ENCODE data around the gene FBLN2. TPM values are rescaled to one million over a fixed set of nuclear protein-coding genes. Genes with fewer than 3 reads are reported as not detected.

The FBLN2 gene
- total RNA-seq, 2 experiments from 2014 or later = 0.15 to 0.55 TPM

DNA sequence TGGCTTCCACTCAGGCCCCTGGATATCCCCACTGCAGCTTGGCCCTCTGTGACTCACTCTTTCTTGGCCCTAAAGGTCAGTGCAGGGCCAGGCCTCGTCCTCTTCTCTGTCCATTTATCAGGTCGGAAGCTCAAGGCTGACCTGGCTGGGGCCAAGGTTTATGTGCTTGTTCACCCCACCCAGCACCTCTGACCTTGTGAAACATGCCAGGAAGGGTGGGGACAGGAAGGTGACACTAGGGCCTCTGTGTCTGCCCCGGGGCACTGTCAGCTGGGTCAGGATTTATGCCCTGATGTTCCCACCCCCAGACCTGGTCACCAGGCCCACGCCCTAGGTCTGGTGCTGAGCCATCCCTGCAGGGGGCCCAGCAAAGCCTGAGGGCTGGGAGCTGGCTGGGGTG, 103.8 kb downstream of the FBLN2 start:
- POLR2A ChIA-PET = no interaction called here
- CTCF ChIA-PET = interaction anchor here (1.6 to 6.2 kb wide), 3 partner anchors 149 to 561 kb away, joined by 3 to 114 read pairs (median 5); no protein-coding TSS in a partner anchor

DNA sequence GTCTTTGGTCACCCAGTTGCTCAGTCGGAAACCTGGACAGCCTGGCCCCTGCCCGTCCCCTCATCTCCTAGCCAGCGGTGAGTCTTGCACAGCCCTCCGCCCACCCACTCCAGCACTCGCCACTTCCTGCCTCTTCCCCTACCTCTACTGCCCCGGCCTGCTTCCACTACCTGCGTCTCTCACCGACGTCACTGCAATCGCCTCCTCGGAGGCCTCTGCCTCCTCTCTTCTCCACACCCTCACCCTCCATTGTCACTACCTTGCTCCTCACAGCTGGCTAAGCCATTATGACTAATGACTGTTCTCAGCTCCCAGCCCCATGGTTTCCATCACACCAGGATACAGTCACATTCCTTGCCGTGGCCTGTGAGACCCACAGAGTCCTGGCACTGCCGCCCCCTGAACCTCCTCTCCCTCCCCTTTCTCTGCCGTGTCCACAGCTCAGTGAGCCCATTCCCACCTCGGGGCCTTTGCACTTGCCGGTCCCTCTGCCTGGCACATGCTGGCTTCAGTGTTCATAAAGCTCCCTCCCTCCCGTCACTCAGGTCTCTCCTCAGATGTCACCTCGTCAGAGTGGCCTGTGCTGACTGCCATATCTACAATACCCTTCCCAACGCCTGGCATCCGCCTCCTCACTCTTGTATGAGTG, 104.8 kb downstream of the FBLN2 start:
- ChIA-PET CTCF (interaction anchor here (0.8 to 6.2 kb wide), 5 partner anchors 150 to 562 kb away, joined by 3 to 114 read pairs (median 3); partner anchors contain the start of gene WNT7A), POLR2A (no interaction called here)

DNA sequence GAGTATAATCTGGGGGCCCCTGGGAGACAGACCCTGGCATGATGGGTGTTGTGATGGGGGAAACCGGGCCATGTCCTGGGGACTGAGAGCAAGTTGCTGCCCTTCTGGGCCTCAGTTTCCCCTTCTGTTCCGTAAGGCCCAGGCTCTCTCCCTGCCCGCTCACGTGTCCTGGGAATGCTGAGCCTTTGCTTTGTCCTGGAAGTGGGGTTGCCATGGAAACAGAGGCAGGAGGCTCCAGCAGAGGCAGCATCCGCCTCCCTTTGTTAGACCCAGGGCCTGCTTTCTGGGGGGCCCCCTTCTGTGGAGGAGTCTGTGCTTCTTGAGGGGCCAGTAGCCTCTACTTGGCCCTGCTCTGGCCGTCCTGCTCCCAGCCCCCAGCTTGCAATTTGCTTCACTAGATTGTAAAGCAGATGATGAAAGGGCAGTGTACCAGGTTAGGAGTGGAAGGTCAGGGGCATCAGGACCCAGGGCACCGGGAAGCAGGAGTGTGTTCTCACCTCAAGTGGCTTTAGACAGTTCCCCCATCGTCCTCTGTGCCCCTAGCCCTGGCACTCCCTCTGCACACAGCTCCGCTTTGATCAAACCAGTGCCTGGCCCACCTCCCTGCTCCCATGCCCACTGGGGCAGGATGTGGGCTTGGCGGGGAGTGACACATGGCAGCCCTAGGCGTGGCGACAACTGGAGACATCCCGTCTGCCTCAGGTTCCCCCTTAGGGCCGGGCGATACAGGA, 105.6 kb downstream of the FBLN2 start:
- POLR2A ChIA-PET = no interaction called here
- CTCF ChIA-PET = interaction anchor here (0.7 to 3.4 kb wide), 13 partner anchors 9 to 562 kb away, joined by 3 to 8 read pairs (median 3); partner anchors contain the start of genes HDAC11 and WNT7A

DNA sequence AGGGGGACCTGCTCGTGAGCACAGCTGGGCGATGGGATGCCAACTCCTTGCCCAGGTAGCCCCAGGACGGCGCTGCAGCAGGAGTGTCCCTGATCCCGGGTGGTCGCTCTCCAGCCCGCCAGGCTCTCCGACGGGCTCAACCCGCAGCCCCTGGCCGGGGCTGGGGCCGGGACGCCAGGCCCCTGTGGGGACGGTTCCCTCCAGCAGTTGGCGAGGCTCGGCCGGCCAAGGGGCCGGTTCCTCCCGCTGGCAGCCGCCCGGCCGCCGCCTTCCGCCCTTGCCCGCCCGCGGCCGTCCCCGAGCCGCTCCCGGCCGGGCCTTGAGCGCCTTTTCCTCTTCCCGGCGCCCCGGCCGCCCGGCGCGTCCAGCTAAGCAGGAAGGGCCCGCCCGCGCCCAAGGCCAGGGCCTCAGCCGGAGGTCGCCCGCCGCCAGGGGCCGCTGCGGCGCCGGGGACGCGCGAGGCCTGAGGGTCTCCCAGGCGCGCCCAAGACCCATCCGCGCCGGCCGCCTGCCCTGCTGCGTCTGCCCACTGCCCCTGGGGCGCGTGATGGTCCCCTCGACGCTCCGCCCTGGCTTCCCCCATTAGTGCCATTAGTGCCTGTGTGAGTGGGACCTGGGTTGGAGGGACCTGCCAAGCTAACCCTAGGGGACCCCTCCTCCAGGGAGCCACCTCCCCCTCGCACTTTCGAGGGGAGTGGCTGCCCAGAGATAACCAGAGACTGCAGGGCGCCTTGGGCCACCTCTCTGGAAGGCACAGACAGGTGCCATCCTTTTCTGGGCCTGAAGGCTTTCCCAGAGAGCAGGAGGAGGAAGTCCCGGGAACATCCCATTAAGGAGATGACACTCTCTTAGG, 106.4 kb downstream of the FBLN2 start:
- ChIA-PET CTCF (interaction anchor here (0.7 to 3.4 kb wide), 12 partner anchors 9 to 241 kb away, joined by 3 to 8 read pairs (median 4); partner anchors contain the start of gene HDAC11), POLR2A (no interaction called here)

DNA sequence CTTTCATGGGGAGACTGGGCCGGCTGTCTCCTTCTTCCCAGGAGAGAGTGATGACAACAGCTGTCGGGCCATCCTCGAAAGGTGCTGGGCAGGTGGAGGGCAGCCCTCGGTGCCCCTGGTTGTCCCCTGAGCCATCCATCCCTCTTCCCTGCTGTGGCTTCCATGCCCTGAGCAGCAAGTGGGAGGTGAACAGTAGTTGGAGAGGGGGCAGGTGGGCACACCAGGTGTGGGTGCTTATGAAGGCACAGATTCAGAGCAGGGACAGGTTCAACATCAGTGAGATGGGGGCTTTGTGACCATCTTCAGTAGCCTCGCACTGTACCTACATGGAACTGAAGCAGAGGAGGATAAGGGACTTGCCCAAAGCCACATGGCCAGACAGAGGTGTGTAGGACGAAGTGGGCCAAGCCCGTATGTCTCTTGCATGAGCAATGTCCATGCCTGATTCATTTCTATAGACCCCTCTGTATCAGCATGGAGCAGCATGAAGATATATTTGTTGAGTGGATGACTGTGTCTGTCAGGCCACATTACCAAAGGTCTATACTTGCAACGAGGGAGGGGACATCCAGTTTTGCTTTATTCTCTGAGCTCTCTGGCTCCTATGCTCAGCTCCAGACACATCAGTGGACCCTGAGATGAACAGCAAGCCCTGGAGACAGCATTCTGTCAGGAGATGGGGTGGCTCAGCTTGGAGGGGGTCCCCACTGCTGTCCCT, 107.8 kb downstream of the FBLN2 start:
- POLR2A ChIA-PET = no interaction called here
- CTCF ChIA-PET = interaction anchor here (1.0 to 3.4 kb wide), 13 partner anchors 9 to 240 kb away, joined by 3 to 32 read pairs (median 4); partner anchors contain the start of gene WNT7A

DNA sequence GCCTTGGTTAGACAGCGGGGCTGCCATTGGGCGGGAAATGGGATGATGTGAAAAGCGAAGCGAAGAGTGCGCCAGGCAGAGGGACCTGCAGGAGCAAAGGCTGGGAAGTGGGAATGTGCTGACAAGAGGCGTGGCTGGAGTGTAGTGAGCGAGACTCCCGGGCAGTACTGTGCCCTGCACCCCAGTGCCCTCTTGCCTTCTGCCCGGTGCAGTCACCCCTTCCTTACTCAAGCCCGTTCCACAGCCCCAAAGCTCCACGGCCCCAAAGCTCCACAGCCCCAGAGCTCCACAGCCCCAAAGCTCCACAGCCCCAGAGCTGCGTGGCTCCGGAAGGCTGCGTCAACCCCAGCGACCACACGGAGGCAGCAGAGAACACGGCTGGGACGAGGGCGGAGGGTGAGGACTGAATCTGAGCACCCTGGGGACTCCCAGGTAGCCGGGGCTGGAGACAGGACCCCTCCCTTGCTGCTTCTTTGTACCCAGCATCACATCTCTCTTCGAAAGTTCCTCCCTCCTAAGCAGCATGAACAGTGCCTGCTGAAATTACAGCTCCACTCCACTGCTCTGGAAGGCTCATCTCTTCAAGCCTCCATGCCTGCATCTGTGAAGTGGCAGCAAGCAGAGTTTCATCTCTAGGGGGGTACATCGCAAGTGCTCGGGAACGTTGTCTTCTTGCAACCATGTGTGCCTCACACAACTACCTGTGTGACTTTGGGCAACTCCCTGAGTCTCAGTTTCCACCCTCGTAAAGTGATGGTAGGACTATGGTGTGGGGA, 108.9 kb downstream of the FBLN2 start:
- POLR2A ChIA-PET = interaction anchor here (0.6 kb wide), 1 partner anchor 178 kb away, joined by 3 read pairs; the partner anchor contains the start of gene HDAC11
- CTCF ChIA-PET = interaction anchor here (0.6 to 3.4 kb wide), 16 partner anchors 10 to 239 kb away, joined by 3 to 32 read pairs (median 4); partner anchors contain the start of gene WNT7A

DNA sequence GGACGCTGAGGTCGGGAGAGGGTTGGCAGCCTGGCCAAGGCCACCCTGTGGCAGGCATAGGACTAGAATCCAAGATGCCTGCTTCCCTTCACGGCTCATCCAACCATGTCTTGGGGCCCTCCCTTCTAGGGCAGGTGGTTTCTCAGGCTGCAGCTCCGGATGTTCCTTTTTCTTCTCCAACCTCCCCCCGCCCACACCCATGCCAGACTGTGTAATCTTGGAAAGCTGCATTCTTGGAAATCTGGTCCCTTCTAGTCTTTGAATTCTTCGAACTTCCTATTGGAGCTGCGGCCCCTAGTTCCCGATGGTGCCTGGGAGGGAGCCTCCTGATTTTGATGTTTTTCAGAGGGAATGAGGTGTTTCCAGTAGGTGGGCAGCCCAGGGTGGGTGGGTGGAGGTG, 109.8 kb downstream of the FBLN2 start:
- ChIA-PET POLR2A (no interaction called here), CTCF (interaction anchor here (0.7 to 3.1 kb wide), 3 partner anchors 19 to 222 kb away, joined by 3 to 32 read pairs (median 5); partner anchors contain the start of gene WNT7A)

DNA sequence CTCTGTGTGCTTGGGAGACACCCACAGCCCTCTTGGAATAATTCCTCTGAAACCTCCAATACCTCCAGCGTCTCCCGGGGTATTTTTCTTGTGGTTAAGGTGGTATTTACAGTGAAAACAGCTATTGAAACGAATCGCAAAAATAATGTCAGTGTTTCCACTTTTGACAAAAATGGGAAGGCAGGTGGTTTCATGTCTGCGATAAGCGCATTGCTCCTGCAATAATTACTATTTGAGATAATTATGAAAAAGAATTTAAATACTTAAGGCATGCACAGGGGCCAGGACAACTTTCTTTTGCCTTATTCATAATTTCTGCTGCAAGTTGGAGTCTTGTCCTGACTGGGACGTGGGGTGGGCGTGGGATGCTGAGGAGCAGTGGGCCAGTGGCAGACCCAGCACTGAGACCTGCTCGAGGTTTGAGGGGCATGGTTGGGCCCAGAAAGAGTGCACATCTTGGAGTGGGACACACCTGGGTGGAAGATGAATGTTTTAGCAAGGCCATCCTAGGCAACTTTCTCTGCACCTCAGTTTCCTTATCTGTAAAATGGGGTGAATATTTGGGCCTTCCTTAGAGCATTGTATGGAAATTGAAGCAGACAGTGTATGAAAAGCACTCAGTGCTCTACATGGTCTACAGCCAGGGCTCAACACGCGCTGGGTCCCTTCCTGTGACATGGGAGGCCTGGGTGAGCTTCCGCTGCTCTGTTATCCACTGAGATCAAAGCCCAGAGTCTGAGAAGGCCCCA, 110.5 kb downstream of the FBLN2 start:
- POLR2A ChIA-PET = no interaction called here
- CTCF ChIA-PET = interaction anchor here (0.6 to 3.1 kb wide), 2 partner anchors 221 to 497 kb away, joined by 3 to 32 read pairs; partner anchors contain the start of gene WNT7A

DNA sequence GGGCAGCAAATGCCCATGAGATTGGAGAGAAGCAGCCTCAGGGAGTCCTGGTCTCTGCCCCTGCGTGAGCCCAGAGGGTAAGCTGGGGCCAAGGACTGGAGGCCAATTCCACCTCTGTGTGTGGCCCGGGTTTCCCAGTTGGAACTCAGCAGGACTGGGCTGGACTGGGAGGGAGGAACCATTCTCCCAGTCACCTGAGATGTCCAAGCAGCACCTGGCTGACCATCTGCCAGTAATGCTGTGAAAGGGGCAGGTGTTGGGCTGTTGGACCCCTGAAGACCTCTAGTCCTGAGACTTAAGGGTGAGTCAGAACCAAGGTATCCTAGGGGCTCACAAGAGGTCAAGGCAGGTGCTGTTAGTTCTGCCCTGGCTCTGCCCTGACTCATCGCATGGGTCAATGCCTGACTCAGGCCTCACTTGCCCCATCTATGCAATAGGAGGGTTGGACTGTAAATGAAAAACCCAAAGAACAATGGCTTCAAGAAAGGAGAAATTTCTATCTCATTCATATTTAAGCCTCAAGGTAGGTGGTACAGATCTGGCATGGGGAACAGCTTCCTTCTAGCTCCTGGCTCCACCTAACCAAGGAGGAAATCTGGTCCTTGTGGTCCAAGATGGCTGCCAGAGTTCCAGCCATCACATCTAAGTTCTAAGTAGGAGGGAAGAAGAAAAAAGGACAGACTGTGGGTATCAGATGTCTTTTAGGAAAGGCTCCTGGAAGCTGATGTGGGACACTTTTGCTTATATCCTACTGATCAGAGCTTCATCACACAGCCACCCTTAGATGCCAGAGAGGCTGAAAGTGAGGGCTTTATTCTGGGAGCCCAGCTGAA, 111.3 kb downstream of the FBLN2 start:
- POLR2A ChIA-PET = no interaction called here
- CTCF ChIA-PET = interaction anchor here (0.6 to 0.8 kb wide), 2 partner anchors 12 to 497 kb away, joined by 3 read pairs; no protein-coding TSS in a partner anchor

DNA sequence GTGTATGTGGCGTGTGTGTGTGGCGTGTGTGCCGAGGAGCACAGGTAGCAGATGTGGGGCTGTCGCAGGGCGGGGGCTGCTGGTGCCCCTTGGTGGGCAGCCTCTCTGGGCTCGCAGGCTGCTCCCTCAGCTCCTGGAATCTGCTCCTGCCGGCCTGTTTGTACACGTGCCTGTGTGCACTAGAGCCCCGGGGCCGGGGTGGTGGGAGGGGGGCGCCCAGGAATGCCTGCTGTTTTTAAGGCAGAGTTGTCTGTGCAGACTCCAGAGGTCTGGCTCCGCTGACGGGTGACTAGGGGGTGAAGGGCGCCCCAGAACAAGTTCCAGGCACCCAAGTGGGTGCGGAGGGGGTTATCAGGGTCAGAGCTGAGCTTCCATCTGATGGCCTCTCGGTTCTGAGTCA, 112.2 kb downstream of the FBLN2 start:
- POLR2A ChIA-PET = no interaction called here
- CTCF ChIA-PET = interaction anchor here (0.8 kb wide), 1 partner anchor 13 kb away, joined by 3 read pairs; no protein-coding TSS in a partner anchor

DNA sequence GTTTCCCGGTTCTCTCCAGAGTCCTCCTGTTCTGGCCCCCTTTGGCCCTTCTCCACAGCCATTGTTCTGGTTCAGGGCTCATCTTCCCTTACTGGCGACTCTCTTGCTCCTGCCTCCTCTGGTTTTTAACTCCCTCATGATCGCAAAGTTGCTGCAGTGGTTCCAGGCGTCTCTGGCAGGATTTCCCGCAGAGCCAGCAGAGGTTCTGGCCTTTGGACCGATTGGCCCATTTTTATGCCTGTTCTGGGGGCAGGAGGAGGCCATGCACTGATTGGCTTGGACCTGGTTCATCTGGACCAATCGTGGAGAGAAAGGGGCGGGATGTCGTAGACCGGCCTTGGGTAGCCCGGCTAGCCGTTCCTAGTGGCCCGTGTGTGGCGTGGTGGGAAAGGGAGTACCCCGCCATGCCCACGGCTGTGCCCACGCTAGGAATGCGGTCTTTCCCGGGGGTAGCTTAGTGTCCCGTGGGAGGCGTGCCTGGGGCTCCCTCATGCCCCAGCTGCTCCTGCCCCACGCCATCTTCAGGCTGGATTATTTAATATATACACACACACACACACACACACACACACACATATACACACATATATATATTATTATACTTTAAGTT, 113.4 kb downstream of the FBLN2 start:
- ChIA-PET POLR2A (no interaction called here), CTCF (no interaction called here)

DNA sequence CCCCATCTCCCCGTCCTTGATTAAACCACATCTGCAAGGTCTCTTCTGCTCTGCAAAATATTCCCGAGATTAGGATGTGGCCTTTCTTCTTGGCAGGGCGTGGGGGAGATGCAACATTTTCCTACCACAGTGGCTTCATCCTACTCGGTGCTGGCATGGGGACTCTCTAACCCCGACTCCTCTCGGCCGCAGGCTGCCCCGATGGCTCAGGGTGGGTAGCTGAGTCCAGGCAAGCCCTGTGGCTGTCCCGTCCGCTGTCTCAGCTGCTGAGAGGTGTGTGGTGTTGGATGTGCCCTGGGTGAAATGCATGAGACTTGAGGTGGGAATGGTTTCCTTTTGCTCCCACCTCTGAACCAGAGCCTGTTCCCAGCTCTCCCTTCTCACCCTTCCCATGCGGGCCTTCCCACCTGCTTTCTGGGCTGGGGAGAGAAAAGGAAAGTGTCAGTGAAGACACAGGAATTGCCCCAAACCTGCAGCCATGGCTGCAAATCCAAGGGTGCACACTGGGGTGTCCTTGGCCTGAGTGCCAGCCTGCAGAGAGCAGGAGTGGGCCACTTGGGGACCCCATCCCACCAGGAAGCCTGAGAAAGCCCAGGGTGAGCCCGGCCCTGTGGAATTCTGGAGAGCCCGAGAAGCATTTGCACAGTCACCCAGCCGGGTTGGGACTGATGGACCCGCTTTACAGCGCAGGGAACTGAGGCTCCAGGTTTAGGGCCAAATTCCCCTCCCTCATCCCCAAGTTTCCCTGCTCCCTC, 115.0 kb downstream of the FBLN2 start:
- ChIA-PET POLR2A (no interaction called here), CTCF (no interaction called here)

DNA sequence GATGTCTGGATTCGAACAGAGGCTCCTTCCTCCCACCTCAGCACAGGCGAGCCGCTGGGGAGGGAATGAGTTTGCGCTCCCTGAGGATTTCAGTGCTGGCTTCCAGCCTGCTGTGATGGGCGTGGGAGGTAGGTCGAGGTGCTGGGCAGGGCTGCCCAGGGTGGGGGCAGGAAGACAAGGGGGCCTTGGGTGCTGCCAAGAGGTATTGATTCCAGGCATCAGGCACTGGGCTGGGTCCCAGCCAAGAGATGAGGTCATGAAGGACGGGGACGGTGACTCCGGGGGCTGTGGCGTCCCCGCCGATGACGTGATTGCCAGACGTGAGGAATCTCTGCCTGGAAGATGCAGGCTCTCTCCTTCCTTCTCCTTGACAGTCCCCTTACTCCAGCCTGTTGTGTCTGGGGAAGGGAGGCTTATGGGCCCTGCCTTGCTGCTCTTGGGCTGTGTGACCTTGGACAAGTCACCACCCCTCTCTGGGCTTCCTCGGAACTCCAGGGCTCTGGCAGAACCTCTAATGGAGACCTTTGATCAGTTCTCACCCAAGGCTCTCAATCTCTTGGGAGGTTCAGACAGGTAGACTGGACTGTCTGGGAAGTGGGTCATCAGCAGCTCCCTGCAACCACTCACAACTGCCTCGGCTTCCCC, 116.8 kb downstream of the FBLN2 start:
- ChIA-PET POLR2A (no interaction called here), CTCF (no interaction called here)

DNA sequence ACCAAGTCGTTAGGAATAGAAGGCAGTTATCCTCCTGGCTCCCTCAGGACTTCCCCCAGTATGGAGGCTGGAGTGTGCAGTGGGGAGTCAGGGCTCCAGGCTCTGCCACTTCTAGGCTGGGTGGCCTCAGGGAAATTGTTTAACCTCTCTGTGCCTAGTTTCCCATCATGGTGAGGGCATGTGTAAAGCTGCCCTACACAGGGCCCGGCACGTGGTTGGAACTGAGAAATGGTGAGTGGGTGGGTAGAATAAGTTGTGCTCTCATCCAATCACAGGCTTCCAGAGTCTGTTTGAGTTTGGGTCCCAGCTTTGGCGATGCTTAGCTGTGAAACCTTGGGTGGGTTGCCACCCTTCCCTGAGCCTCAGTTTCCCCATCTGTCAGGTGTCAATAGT, 117.3 kb downstream of the FBLN2 start:
- CTCF ChIA-PET = no interaction called here
- POLR2A ChIA-PET = no interaction called here
